ENCODE results near the gene KLHL13. TPM values are rescaled to one million over a fixed set of nuclear protein-coding genes. Genes with fewer than 3 reads are reported as not detected.
"Not testable (repeated sequence)": the region's sequence is repeated elsewhere in the genome, so short reads cannot be mapped to it uniquely, and the experiment has no call there.

KLHL13 gene
- total RNA-seq, 1 donor from 2014 or later, result not detected

- H3K4me1 Mint-ChIP-seq (ENCODE audit: low read depth); H3K4me3 Mint-ChIP-seq; H3K27ac Mint-ChIP-seq; H3K27me3 Mint-ChIP-seq (ENCODE audit: insufficient read depth); DNase-seq (ENCODE audit: low spot score); intact Hi-C loops (cut with micrococcal nuclease); H3K9me3 Mint-ChIP-seq; H3K36me3 Mint-ChIP-seq (ENCODE audit: low read depth): not testable (repeated sequence)
Measured at GRCh38 chrX:118124243-118124642, 7.6 kb upstream of the KLHL13 start.

DNA sequence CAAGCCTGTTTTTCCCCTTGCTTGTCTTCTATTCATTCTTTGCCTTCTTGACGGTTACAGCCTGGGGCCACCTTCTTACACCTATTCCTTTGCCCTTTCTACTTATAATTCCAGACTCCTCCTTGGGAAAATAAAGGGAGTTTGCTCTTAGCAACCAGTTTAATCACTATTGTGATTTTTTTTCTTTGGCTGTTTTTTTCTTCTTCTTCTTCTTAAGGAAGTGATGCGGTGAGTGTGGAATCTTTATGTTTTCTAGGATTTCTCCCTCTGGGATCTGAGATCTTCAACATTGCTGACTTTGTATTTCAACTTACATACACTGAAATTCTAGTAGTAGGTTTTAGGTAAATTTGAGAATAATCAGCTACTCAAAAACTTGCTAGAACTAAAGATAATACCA is 1.1 kb upstream of the KLHL13 start:
- H3K36me3 Mint-ChIP-seq (ENCODE audit: low read depth), result no peaks in the 10 kb centered on the region
- DNase-seq (ENCODE audit: low spot score), result no peak
- peaks cover 24% of the 10 kb centered on the region for H3K27me3 Mint-ChIP-seq (ENCODE audit: insufficient read depth)
- intact Hi-C loops (cut with micrococcal nuclease), result no loop called here
- no peaks in the 10 kb centered on the region for H3K9me3 Mint-ChIP-seq
- peak overlapping the region; percentile 17 for H3K4me3 Mint-ChIP-seq
- H3K4me1 Mint-ChIP-seq (ENCODE audit: low read depth), result peaks cover 6% of the 10 kb centered on the region
- H3K27ac Mint-ChIP-seq, result no peak overlapping the region

DNA sequence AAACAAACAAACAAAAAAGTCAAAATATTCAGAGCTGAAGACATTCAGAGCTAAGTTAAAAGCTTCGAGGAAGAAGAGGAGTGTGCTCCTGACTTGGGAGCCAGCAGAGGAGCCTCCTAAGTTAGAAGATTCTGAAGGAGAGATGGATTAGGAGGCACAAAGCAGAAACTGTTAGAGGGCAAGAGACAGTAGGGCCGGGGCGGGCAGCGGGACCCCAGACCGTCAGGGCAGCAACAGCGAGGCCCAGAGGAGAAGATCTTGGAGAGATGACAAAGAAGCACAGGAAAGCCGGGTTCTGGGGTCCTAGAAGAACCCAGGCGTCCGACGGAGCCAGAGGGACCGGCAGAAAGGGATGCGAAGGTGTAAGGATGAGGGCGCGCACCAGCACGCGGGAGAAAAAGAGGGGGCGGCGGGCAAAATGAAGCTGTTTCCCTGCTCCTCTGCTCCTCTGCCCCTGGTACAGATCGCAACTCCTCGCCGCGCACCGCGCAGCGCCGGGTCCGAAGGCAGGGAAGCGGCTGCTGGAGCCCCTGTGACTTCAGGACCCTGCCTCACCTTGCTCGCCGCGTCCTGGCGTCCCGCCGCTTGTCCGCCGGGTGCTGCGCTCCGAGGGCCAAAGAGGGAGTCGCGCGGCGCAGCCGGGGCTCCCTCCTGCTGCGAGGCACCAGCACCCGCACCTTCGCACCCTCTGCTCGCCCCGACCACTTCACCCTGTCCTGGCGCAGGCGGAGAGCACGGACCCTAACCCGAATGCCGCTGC is 477 bp downstream of the KLHL13 start:
- intact Hi-C loops (cut with micrococcal nuclease), result no loop called here
- Mint-ChIP-seq H3K36me3 (ENCODE audit: low read depth) (no peaks in the 10 kb centered on the region), H3K4me3 (peak overlapping the region; percentile 76), H3K9me3 (no peaks in the 10 kb centered on the region), H3K27ac (peak overlapping the region; percentile 38), H3K4me1 (ENCODE audit: low read depth) (peaks cover 6% of the 10 kb centered on the region), H3K27me3 (ENCODE audit: insufficient read depth) (peaks cover 23% of the 10 kb centered on the region)
- DNase-seq (ENCODE audit: low spot score), result no peak

GRCh38 chrX:118114971-118115370 is 1.6 kb downstream of the KLHL13 start:
- Mint-ChIP-seq H3K4me3 (no peak overlapping the region), H3K36me3 (ENCODE audit: low read depth) (no peaks in the 10 kb centered on the region), H3K27ac (no peak overlapping the region), H3K9me3 (no peaks in the 10 kb centered on the region), H3K4me1 (ENCODE audit: low read depth) (peaks cover 6% of the 10 kb centered on the region), H3K27me3 (ENCODE audit: insufficient read depth) (peaks cover 22% of the 10 kb centered on the region)
- intact Hi-C loops (cut with micrococcal nuclease), result no loop called here
- DNase-seq (ENCODE audit: low spot score), result no peak

- H3K4me3 Mint-ChIP-seq, result no peak overlapping the region
- no peaks in the 10 kb centered on the region for H3K36me3 Mint-ChIP-seq (ENCODE audit: low read depth)
- no peak for DNase-seq (ENCODE audit: low spot score)
- H3K27me3 Mint-ChIP-seq (ENCODE audit: insufficient read depth), result no peaks in the 10 kb centered on the region
- intact Hi-C loops (cut with micrococcal nuclease), result no loop called here
- no peaks in the 10 kb centered on the region for H3K4me1 Mint-ChIP-seq (ENCODE audit: low read depth)
- H3K27ac Mint-ChIP-seq, result no peak overlapping the region
- H3K9me3 Mint-ChIP-seq, result no peaks in the 10 kb centered on the region
Measured at GRCh38 chrX:118109065-118109464, 7.5 kb downstream of the KLHL13 start.

GRCh38 chrX:118108304-118108703 is 8.3 kb downstream of the KLHL13 start:
- intact Hi-C loops (cut with micrococcal nuclease), result no loop called here
- DNase-seq (ENCODE audit: low spot score), result no peak
- Mint-ChIP-seq H3K36me3 (ENCODE audit: low read depth) (no peaks in the 10 kb centered on the region), H3K4me3 (no peak overlapping the region), H3K27ac (no peak overlapping the region), H3K9me3 (no peaks in the 10 kb centered on the region), H3K4me1 (ENCODE audit: low read depth) (no peaks in the 10 kb centered on the region), H3K27me3 (ENCODE audit: insufficient read depth) (no peaks in the 10 kb centered on the region)

DNA sequence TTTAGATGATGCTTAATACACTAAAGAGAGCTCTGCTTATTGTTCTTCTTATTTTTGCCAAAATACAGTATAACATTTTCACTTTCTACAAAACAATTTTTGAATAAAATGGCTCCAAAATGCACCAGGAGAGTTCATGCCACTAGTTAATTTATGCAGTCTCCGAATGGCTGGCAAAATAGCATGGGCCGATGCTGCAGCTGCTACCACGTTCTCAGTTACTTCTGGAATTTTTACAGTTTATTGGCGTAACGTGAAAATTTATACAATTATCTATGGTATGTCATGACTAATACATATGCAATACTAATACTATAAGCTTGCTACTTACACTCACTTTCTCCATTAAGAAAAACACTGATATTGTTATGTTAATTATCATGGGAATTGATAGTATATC is 16.5 kb downstream of the KLHL13 start:
- H3K36me3 Mint-ChIP-seq (ENCODE audit: low read depth), result no peaks in the 10 kb centered on the region
- no peaks in the 10 kb centered on the region for H3K9me3 Mint-ChIP-seq
- no peak overlapping the region for H3K27ac Mint-ChIP-seq
- no peak for DNase-seq (ENCODE audit: low spot score)
- H3K4me3 Mint-ChIP-seq, result no peak overlapping the region
- no peaks in the 10 kb centered on the region for H3K27me3 Mint-ChIP-seq (ENCODE audit: insufficient read depth)
- intact Hi-C loops (cut with micrococcal nuclease), result no loop called here
- no peaks in the 10 kb centered on the region for H3K4me1 Mint-ChIP-seq (ENCODE audit: low read depth)

- intact Hi-C loops (cut with micrococcal nuclease), result no loop called here
- Mint-ChIP-seq H3K27me3 (ENCODE audit: insufficient read depth) (peaks cover 2% of the 10 kb centered on the region), H3K36me3 (ENCODE audit: low read depth) (no peaks in the 10 kb centered on the region)
Measured at GRCh38 chrX:118088084-118088483, 28.5 kb downstream of the KLHL13 start.

GRCh38 chrX:118074196-118074595 is 42.4 kb downstream of the KLHL13 start:
- DNase-seq (ENCODE audit: low spot score), result no peak
- Mint-ChIP-seq H3K4me3 (no peak overlapping the region), H3K27me3 (ENCODE audit: insufficient read depth) (no peaks in the 10 kb centered on the region), H3K9me3 (no peaks in the 10 kb centered on the region), H3K36me3 (ENCODE audit: low read depth) (no peaks in the 10 kb centered on the region), H3K4me1 (ENCODE audit: low read depth) (no peaks in the 10 kb centered on the region), H3K27ac (no peak overlapping the region)
- intact Hi-C loops (cut with micrococcal nuclease), result no loop called here

More at GRCh38 chrX:118088084-118088483, 28.5 kb downstream of the KLHL13 start:
- DNase-seq (ENCODE audit: low spot score), result no peak
- Mint-ChIP-seq H3K9me3 (peaks cover 4% of the 10 kb centered on the region), H3K27ac (no peak overlapping the region), H3K4me1 (ENCODE audit: low read depth) (no peaks in the 10 kb centered on the region), H3K4me3 (no peak overlapping the region)

GRCh38 chrX:118066867-118067515 is 49.6 kb downstream of the KLHL13 start:
- no peaks in the 10 kb centered on the region for H3K4me1 Mint-ChIP-seq (ENCODE audit: low read depth)

GRCh38 chrX:118062817-118063615 is 53.6 kb downstream of the KLHL13 start:
- no peaks in the 10 kb centered on the region for H3K36me3 Mint-ChIP-seq (ENCODE audit: low read depth)
- no peak overlapping the region for H3K27ac Mint-ChIP-seq
- H3K9me3 Mint-ChIP-seq, result no peaks in the 10 kb centered on the region
- intact Hi-C loops (cut with micrococcal nuclease), result no loop called here
- no peaks in the 10 kb centered on the region for H3K4me1 Mint-ChIP-seq (ENCODE audit: low read depth)
- no peak for DNase-seq (ENCODE audit: low spot score)
- H3K27me3 Mint-ChIP-seq (ENCODE audit: insufficient read depth), result no peaks in the 10 kb centered on the region
- no peak overlapping the region for H3K4me3 Mint-ChIP-seq

More at GRCh38 chrX:118066867-118067515, 49.6 kb downstream of the KLHL13 start:
- intact Hi-C loops (cut with micrococcal nuclease), result no loop called here
- H3K9me3 Mint-ChIP-seq, result no peaks in the 10 kb centered on the region
- no peak for DNase-seq (ENCODE audit: low spot score)
- no peaks in the 10 kb centered on the region for H3K36me3 Mint-ChIP-seq (ENCODE audit: low read depth)
- H3K4me3 Mint-ChIP-seq, result no peak overlapping the region
- H3K27me3 Mint-ChIP-seq (ENCODE audit: insufficient read depth), result no peaks in the 10 kb centered on the region
- no peak overlapping the region for H3K27ac Mint-ChIP-seq

GRCh38 chrX:118062048-118062789 is 54.4 kb downstream of the KLHL13 start:
- Mint-ChIP-seq H3K27me3 (ENCODE audit: insufficient read depth) (no peaks in the 10 kb centered on the region), H3K9me3 (no peaks in the 10 kb centered on the region), H3K4me3 (no peak overlapping the region), H3K4me1 (ENCODE audit: low read depth) (no peaks in the 10 kb centered on the region), H3K27ac (no peak overlapping the region), H3K36me3 (ENCODE audit: low read depth) (no peaks in the 10 kb centered on the region)
- intact Hi-C loops (cut with micrococcal nuclease), result no loop called here
- no peak for DNase-seq (ENCODE audit: low spot score)
